ENCODE measurements around the gene VMP1. TPM values are rescaled to one million over a fixed set of nuclear protein-coding genes. Genes with fewer than 3 reads are reported as not detected.
A peak's percentile ranks its signal among the peaks of the same experiment; 100 is the strongest.

VMP1 gene
- total RNA-seq, 6 experiments from 2014 or later, result 121 to 155 (median 149) TPM

DNA sequence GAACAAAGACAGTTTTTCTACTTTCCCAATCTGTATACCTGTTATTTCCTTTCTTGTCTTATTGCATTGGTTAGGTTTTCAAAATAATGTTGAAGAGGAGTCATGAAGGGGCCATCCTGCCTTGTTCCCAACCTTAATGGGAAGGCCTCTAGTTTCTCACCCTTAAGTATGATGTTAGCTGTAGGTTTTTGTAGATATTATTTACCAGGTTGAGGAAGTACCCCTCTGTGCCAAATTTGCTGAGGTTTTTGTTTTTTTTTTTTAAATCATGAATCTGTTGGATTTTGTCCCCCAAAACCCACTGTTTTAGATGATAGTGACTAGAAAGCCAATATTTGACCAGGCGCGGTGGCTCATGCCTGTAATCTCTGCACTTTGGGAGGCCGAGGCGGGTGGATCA lies 36.4 kb downstream of the VMP1 start:
- no peak overlapping the region for H3K4me3 Mint-ChIP-seq
- TF ChIP-seq, protein P1, sequence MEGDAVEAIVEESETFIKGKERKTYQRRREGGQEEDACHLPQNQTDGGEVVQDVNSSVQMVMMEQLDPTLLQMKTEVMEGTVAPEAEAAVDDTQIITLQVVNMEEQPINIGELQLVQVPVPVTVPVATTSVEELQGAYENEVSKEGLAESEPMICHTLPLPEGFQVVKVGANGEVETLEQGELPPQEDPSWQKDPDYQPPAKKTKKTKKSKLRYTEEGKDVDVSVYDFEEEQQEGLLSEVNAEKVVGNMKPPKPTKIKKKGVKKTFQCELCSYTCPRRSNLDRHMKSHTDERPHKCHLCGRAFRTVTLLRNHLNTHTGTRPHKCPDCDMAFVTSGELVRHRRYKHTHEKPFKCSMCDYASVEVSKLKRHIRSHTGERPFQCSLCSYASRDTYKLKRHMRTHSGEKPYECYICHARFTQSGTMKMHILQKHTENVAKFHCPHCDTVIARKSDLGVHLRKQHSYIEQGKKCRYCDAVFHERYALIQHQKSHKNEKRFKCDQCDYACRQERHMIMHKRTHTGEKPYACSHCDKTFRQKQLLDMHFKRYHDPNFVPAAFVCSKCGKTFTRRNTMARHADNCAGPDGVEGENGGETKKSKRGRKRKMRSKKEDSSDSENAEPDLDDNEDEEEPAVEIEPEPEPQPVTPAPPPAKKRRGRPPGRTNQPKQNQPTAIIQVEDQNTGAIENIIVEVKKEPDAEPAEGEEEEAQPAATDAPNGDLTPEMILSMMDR (IDR thresholded peaks at IDR 0.05), result no peak

DNA sequence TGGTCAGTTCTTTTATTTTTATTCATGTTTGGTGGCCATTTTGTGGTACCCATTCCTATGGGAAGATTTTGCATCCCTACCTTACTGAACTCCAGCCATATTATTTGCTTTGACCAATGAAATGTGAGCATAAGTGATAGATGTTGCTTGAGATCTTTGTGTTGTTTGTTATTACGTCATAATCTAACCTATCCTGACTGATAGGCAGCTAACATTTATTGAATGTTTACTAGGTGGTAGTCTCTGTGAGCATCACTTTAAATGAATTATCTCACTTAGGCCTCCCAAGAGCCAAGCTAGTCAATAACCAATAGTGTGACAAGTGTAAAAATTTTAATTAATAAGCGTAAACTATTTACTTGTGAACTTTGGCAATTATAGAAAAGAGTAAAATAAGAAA lies 37.6 kb downstream of the VMP1 start:
- Mint-ChIP-seq H3K27me3 (ENCODE audit: insufficient read depth) (no peaks in the 10 kb centered on the region), H3K9me3 (no peaks in the 10 kb centered on the region), H3K27ac (no peak overlapping the region), H3K4me3 (no peak overlapping the region), H3K36me3 (ENCODE audit: low read depth) (peaks cover 20% of the 10 kb centered on the region), H3K4me1 (ENCODE audit: low read depth) (no peaks in the 10 kb centered on the region)
- no peak for DNase-seq
- TF ChIP-seq, protein P1 (IDR thresholded peaks at IDR 0.05), result no peak

More for the DNA sequence above, 36.4 kb downstream of the VMP1 start:
- H3K27ac Mint-ChIP-seq, result no peak overlapping the region
- no peaks in the 10 kb centered on the region for H3K9me3 Mint-ChIP-seq
- no peak for DNase-seq
- H3K27me3 Mint-ChIP-seq (ENCODE audit: insufficient read depth), result no peaks in the 10 kb centered on the region
- peaks cover 20% of the 10 kb centered on the region for H3K36me3 Mint-ChIP-seq (ENCODE audit: low read depth)
- no peaks in the 10 kb centered on the region for H3K4me1 Mint-ChIP-seq (ENCODE audit: low read depth)

DNA sequence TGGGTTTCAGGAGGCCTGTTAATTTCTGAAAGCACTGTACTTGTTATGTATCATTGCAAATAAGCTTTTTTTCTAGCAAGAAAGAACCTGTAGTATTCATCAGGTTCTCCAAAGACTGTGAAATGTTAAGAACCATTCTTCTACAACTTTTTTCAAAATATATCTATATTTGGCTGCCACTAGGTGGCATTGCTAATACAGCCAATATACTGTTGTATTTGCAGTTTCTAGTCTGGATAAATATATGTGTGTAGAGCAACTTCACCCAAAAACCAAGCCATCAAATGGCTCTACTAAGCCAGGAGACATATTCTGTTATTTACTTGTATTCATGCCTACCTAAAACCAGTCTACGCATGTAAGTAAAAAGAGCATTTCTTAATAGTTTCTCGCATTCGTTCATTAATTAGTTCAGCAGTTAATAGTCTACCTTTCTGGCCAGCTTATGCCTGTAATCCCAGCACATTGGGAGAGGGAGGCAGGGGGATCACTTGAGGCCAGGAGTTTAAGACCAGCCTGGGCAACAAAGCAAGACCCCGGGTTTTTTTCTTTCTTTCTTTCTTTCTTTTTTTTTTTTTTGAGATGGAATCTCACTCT lies 39.5 kb downstream of the VMP1 start:
- no peak overlapping the region; the same call in 1 of the 2 replicates for H3K27ac Mint-ChIP-seq
- H3K9me3 Mint-ChIP-seq, result no peaks in the 10 kb centered on the region

DNA sequence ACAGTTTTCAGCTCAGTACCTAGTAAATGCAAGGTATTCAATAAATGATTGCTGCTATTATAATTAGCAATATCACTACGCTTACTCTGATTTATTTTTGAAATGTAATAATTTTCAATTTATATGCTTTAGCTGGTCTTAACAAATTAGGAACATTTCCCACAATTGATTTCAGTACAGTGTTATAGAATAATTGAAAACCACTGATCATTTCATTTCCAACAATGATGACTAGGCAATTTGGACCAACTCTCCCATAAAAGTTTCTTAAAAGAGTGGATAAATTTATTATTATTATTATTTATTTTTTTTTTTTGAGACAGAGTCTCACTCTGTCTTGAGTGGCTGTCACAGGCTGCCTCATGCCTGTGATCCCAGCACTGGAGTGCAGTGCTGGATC lies 41.1 kb downstream of the VMP1 start:
- no peak for DNase-seq
- TF ChIP-seq, protein P1 (IDR thresholded peaks at IDR 0.05), result no peak
- Mint-ChIP-seq H3K27ac (no peak overlapping the region), H3K36me3 (ENCODE audit: low read depth) (peaks cover 4% of the 10 kb centered on the region; the same call in 1 of the 2 replicates), H3K27me3 (ENCODE audit: insufficient read depth) (no peaks in the 10 kb centered on the region), H3K4me1 (ENCODE audit: low read depth) (peaks cover 20% of the 10 kb centered on the region), H3K9me3 (no peaks in the 10 kb centered on the region), H3K4me3 (no peak overlapping the region)

More for the DNA sequence above, 39.5 kb downstream of the VMP1 start:
- peak; percentile 53 for DNase-seq
- no peaks in the 10 kb centered on the region for H3K27me3 Mint-ChIP-seq (ENCODE audit: insufficient read depth)
- H3K36me3 Mint-ChIP-seq (ENCODE audit: low read depth), result peaks cover 16% of the 10 kb centered on the region
- no peak overlapping the region for H3K4me3 Mint-ChIP-seq
- H3K4me1 Mint-ChIP-seq (ENCODE audit: low read depth), result peaks cover 3% of the 10 kb centered on the region
- TF ChIP-seq, protein P1 (IDR thresholded peaks at IDR 0.05), result peak; percentile 89

DNA sequence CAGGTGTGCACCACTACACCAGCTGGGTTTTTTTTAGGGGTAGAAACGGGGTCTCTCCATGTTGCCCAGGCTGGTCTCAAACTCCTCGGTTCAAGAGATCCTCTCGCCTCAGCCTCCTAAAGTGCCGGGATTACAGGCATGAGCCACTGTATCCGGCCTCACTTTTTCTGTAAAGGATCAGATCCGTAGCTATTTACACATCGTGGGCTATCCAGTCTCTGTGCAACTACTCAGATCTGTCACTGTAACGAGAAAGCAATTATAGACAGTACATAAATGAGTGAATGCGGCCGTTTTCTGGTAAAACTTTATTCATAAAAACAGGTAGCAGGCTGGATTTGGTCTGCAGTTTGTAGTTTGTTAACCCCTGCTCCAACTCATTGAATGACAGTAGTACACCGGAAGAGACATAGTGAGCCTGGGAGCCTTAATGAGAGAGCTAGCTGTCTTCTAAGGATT lies 44.5 kb downstream of the VMP1 start:
- no peaks in the 10 kb centered on the region; the same call in 1 of the 2 replicates for H3K36me3 Mint-ChIP-seq (ENCODE audit: low read depth)
- no peak overlapping the region for H3K4me3 Mint-ChIP-seq
- H3K27ac Mint-ChIP-seq, result peak overlapping the region; percentile 42
- peaks cover 54% of the 10 kb centered on the region for H3K4me1 Mint-ChIP-seq (ENCODE audit: low read depth)
- no peaks in the 10 kb centered on the region for H3K27me3 Mint-ChIP-seq (ENCODE audit: insufficient read depth)
- no peak for DNase-seq
- no peaks in the 10 kb centered on the region for H3K9me3 Mint-ChIP-seq
- TF ChIP-seq, protein P1 (IDR thresholded peaks at IDR 0.05), result no peak

All from HFFc6 (cell line).